IPS-15b (cell line): ENCODE measurements around the gene PHETA1.
"Not testable (repeated sequence)": the region's sequence is repeated elsewhere in the genome, so short reads cannot be mapped to it uniquely, and the experiment has no call there.

Experiments used
- H3K27me3 ChIP-seq: one replicate; pipeline ENCODE4 v1.6.1; 2013; ENCODE audit warnings: low read length; ENCODE audit not compliant: control insufficient read depth, insufficient read depth
- H3K36me3 ChIP-seq: one replicate; pipeline ENCODE4 v1.6.1; 2013; ENCODE audit warnings: low read length; ENCODE audit not compliant: control insufficient read depth, insufficient read depth
- H3K4me1 ChIP-seq: one replicate; pipeline ENCODE4 v1.6.1; 2013; ENCODE audit warnings: mild to moderate bottlenecking, low read length; ENCODE audit not compliant: control insufficient read depth, insufficient read depth
- H3K4me3 ChIP-seq: one replicate; pipeline ENCODE4 v1.5.1; 2013; ENCODE audit warnings: low read depth, low read length
- H3K9ac ChIP-seq: one replicate; pipeline ENCODE4 v1.6.1; 2013; ENCODE audit warnings: low read depth, mild to moderate bottlenecking, low read length
- H3K9me3 ChIP-seq: one replicate; pipeline ENCODE4 v1.6.1; 2013; ENCODE audit warnings: mild to moderate bottlenecking, low read length; ENCODE audit not compliant: control insufficient read depth, insufficient read depth

PHETA1 gene

DNA sequence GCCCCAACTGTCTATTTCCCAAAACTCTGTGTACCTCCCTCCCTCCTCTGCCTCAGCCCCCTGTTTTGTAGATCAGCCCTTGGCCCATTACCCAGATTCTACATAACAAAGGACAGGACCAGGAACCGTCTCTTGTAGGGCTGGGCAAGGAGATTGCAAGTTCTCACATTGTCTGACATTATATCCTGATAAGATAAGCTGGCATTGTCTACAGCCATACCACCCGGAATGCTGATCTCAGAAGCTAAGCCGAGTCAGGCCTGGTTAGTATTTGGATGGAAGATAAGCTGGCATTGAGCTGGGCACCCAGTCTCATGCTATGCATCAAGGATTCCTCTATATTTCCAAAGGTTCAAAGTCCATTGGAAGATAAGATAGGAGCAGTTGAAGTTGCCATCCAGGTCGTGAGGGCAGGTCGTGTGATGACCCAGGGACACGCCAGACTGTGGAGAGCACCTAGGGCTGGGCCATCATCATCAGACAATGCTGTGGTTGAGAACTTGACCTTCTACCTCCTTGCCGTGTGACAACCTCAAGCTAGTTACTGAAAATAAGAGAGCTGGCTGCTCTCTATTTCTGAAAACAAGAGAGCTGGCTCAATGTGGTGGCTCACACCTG, 29.5 kb downstream of the PHETA1 start:
- H3K9ac ChIP-seq, result no peak overlapping the region

DNA sequence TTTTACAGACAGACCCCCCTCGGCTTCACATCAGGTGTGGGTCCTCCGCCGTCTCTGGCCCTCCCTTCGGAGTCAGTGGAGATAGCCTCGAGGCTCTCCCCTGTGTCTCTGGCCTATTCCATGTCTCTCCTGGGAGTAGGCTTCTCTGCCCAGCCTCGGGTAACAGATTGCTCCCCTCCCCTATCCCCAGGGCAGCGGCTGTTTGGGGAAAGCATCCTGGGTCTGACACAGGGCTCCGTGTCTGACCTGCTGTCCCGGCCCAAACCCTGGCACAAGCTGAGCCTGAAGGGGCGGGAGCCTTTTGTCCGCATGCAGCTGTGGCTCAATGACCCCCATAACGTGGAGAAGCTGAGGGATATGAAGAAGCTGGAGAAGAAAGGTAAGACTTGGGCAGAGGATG, 30.8 kb downstream of the PHETA1 start:
- H3K4me3 ChIP-seq, result no peak overlapping the region
- peaks cover 3% of the 10 kb centered on the region for H3K36me3 ChIP-seq
- H3K27me3 ChIP-seq, result no peaks in the 10 kb centered on the region
- H3K4me1 ChIP-seq, result peaks cover 3% of the 10 kb centered on the region
- no peak overlapping the region for H3K9ac ChIP-seq
- no peaks in the 10 kb centered on the region for H3K9me3 ChIP-seq

More for the DNA sequence above, 29.5 kb downstream of the PHETA1 start:
- Histone ChIP-seq H3K27me3 (no peaks in the 10 kb centered on the region), H3K4me1 (peaks cover 3% of the 10 kb centered on the region), H3K9me3 (no peaks in the 10 kb centered on the region), H3K4me3 (no peak overlapping the region), H3K36me3 (peaks cover 3% of the 10 kb centered on the region)

DNA sequence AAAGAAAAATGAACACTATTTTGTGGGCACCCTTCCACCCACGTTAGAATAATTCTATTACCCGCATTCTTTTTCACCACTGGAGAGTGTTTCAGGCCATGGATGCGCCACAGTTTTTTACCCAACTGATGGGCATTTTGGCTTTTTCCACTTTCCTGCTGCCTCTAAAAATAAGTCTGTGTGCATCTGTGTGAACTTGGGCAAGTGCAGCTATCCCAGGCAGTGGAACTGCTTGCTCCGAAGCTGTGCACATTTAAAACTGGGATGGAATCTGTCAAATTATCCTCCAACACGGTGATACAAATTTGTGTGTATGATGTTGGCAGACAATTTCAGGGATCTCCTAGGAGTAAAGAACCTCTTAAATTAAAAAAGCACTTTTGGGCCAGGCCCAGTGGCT, 31.5 kb downstream of the PHETA1 start:
- Histone ChIP-seq H3K9ac (no peak overlapping the region), H3K9me3 (no peaks in the 10 kb centered on the region), H3K27me3 (no peaks in the 10 kb centered on the region), H3K4me1 (peaks cover 3% of the 10 kb centered on the region), H3K36me3 (peaks cover 3% of the 10 kb centered on the region), H3K4me3 (no peak overlapping the region)

DNA sequence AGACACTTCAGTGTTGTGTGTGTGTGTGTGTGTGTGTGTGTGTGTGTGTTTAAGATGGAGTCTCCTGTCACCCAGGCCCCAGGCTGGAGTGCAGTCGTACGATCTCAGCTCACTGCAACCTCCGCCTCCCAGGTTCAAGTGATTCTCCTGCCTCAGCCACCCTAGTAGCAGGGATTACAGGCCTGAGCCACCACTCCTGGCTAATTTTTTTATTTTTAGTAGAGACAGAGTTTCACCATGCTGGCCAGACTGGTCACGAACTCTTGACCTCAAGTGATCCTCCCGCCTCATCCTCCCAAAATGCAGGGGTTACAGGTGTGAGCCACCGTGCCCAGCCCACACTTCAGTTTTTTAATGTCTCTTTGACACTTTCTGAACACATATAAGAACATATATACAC, 32.5 kb downstream of the PHETA1 start:
- H3K36me3 ChIP-seq, H3K9ac ChIP-seq, H3K9me3 ChIP-seq, H3K27me3 ChIP-seq, H3K4me1 ChIP-seq, H3K4me3 ChIP-seq: not testable (repeated sequence)

DNA sequence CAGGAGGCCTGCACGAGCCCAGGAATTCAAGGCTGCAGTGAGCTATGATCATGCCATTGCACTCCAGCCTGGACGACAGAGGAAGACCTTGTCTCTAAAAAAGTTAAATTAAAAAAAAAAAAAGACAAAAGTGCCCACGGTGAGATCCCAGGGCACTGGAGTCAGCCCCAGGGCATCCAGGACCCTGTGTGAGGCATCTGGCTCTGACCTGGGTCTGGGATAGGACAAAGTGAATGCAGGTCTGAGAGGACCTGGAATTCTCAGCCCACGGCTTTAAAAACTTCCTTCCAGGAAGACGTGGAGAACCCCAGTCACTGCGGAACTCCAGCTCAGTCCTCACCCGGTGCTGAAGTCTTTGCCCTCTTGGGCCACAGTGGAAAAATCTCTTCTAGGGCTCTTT, 33.1 kb downstream of the PHETA1 start:
- peaks cover 5% of the 10 kb centered on the region for H3K4me1 ChIP-seq
- H3K9ac ChIP-seq, result no peak overlapping the region
- H3K36me3 ChIP-seq, result peaks cover 3% of the 10 kb centered on the region
- no peak overlapping the region for H3K4me3 ChIP-seq
- no peaks in the 10 kb centered on the region for H3K9me3 ChIP-seq
- no peaks in the 10 kb centered on the region for H3K27me3 ChIP-seq

DNA sequence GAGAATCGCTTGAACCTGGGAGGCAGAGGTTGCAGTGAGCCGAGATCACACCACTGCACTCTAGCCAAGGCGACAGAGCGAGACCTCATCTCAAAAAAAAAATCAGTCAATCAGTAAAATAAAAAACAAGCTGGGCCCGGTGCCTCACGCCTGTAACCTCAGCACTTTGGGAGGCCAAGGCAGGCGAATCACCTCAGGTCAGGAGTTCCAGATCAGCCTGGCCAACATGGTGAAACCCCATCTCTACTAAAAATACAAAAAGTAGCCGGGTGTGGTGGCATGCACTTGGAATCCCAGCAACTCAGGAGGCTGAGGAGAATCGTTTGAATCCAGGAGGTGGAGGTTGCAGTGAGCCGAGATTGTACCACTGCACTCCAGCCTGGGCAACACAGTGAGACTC, 33.6 kb downstream of the PHETA1 start:
- H3K27me3 ChIP-seq, H3K4me1 ChIP-seq, H3K9me3 ChIP-seq, H3K9ac ChIP-seq, H3K36me3 ChIP-seq, H3K4me3 ChIP-seq: not testable (repeated sequence)

DNA sequence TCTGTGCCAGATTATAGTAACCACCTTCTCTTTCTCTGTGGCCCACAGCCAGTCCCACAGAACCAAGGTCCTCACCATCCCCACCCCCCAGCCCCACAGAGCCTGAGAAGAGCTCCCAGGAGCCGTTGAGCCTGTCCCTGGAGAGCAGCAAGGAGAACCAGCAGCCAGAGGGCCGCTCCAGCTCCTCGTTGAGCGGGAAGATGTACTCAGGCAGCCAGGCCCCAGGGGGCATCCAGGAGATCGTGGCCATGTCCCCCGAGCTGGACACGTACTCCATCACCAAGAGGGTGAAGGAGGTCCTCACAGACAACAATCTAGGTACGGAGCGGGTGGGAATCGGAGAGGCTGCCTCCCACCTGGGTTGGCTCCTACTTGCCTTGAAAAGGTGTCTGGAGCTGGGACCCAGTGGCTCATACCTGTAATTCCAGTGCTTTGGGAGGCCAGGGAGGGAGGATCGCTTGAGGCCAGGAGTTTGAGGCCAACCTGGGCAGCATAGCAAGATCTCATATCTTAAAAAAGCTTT, 34.4 kb downstream of the PHETA1 start:
- Histone ChIP-seq H3K4me1 (peaks cover 5% of the 10 kb centered on the region), H3K4me3 (no peak overlapping the region), H3K9ac (no peak overlapping the region), H3K36me3 (peaks cover 3% of the 10 kb centered on the region), H3K27me3 (no peaks in the 10 kb centered on the region), H3K9me3 (no peaks in the 10 kb centered on the region)

DNA sequence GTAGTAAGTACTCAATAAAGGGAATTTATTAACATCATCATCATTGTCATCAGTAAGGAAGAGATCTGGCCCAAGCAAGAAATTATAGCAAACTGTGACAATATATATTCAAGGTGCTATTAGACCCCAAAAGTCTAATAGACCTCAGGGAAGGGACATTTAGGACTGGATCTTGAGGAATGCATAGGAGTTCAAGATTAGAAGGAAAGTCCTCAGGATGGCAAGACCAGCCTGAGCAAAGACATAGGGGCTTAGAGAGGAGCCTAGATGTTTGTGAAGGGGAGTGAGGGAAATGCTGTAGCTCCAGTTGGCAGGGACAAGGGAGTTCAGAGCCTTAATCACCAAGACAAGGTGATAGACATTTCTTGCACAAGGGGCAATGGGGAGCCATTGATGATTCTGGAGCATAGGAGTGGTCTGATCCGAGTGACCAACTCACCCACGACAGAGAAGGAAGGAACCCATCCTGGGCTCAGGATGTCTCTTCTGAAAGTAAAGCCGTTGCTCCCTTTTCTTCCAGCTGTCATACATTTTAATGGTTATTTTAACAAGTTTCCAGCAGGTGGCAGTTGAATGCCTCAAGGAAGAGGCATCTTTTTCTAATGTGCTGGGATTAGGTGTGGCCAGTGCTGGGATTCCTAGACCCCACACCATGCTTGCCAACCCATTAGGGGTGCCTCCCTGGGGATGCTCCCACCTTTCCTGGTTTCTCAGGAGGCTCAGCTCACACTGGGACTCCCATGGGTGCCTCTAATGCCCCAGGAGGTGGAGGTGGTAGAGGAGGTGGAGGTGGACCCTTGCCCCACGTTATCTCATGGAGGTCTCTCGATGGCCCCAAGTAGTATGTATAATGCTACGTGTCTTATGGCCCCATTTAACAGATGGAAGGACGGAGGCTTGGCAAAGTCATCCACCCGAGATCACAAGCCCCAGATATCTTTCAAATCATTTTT, 37.8 kb downstream of the PHETA1 start:
- Histone ChIP-seq H3K4me1 (peaks cover 2% of the 10 kb centered on the region), H3K36me3 (peaks cover 3% of the 10 kb centered on the region), H3K9me3 (no peaks in the 10 kb centered on the region), H3K4me3 (no peak overlapping the region), H3K9ac (no peak overlapping the region), H3K27me3 (no peaks in the 10 kb centered on the region)

DNA sequence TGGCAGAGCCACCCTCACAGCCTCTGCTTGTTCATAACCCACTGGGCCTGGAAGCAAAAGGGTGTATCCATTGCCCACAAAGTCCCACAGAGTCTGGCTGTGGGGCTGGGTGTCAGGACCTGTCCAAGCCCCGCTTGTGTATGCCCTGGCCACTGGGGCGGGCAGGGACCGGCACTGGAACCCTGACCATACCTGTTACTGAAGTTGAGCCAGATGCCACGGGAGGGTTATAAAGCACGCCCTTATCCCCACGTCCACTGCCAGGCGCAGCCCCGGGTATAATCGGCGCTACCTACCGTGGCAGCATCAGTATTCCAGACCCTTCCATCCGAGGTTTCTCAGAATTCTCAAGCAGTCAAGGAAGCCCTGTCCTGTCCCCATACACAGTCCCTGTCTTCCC, 40.8 kb downstream of the PHETA1 start:
- no peak overlapping the region for H3K4me3 ChIP-seq
- H3K36me3 ChIP-seq, result no peaks in the 10 kb centered on the region
- peaks cover 2% of the 10 kb centered on the region for H3K4me1 ChIP-seq
- no peak overlapping the region for H3K9ac ChIP-seq
- no peaks in the 10 kb centered on the region for H3K27me3 ChIP-seq
- H3K9me3 ChIP-seq, result no peaks in the 10 kb centered on the region

DNA sequence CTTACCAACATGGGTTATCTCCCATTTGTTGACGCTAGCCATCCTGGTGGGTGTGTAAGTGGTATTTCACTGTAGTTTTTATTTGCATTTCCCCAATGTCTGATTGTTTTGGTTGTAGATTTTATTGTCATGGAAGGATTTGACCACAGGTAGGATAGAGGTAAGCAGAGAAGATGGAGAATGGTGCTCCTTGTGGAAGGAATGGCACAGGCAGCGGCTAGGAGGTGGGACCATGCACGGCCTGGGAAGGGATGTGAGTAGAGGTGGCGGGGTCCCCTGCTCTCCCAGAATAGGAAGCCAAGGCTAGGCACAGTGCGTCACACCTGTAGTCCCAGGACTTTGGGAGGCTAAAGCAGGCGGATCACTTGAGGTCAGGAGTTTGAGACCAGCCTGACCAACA, 41.4 kb downstream of the PHETA1 start:
- peaks cover 2% of the 10 kb centered on the region for H3K4me1 ChIP-seq
- H3K27me3 ChIP-seq, result no peaks in the 10 kb centered on the region
- no peaks in the 10 kb centered on the region for H3K9me3 ChIP-seq
- no peak overlapping the region for H3K4me3 ChIP-seq
- no peak overlapping the region for H3K9ac ChIP-seq
- no peaks in the 10 kb centered on the region for H3K36me3 ChIP-seq

DNA sequence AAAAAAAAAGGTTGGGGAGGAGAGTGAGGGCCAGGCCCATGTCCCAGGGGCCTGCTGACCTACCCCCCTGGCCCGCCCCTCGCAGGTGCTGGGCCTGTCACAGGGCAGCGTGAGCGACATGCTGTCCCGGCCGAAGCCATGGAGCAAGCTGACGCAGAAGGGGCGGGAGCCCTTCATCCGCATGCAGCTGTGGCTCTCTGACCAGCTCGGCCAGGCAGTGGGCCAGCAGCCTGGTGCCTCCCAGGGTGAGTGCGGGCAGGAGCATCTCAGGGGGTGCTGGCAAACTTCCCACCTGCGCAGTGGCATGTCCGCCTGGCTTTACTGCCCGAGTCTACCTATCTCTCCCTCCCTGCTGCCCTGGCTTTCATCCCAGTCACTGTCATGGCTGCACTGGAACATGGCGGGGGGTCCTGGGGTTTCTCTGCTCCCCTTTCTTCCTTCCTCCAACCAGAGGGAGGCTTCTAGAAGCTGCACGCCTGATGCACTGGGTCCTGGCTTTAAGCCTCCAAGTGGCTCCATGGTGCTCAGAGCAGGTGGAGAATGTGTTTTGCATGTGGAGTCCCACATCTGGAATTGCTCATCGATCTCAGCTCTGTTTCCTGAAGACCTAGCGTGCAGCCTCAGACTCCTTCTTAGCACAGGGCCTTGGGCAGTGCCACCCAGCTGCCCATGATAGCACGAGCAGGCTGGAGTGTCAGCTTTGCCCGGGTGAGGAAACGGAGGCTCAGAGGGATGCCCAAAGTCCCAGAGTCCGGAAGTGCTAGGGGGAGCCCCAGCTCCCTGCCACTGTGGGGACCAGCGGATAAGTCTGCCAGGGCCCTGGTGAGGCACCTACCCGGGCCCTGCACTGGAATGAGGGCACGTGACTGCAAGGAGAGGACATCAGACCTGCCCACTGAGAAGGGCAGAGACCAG, 46.3 kb downstream of the PHETA1 start:
- Histone ChIP-seq H3K4me1 (no peaks in the 10 kb centered on the region), H3K9me3 (no peaks in the 10 kb centered on the region), H3K36me3 (no peaks in the 10 kb centered on the region), H3K27me3 (no peaks in the 10 kb centered on the region), H3K9ac (no peak overlapping the region), H3K4me3 (no peak overlapping the region)
